ENCODE measurements around the gene SSX2B.
"Not testable (repeated sequence)": the region's sequence is repeated elsewhere in the genome, so short reads cannot be mapped to it uniquely, and the experiment has no call there.

Gene SSX2B

GRCh38 chrX:52750952-52751351 is at the start of gene SSX2B:
Gene SSX2B (plus strand): TSS chrX:52751252. CDS start chrX:52752681, 1,429 bp downstream.
- H3K27me3 Mint-ChIP-seq, H3K4me3 Mint-ChIP-seq, H3K27ac Mint-ChIP-seq: not testable (repeated sequence)

GRCh38 chrX:52707078-52707477 is 44.0 kb upstream of the SSX2B start, which contains the start of gene SSX2:
Gene SSX2 (minus strand): TSS chrX:52707178. CDS start chrX:52705749, 1,429 bp downstream.
- intact Hi-C loops (cut with micrococcal nuclease); H3K36me3 Mint-ChIP-seq (ENCODE audit: low read depth); H3K27me3 Mint-ChIP-seq; H3K4me3 Mint-ChIP-seq; H3K27ac Mint-ChIP-seq; H3K9me3 Mint-ChIP-seq; H3K4me1 Mint-ChIP-seq (ENCODE audit: low read depth): not testable (repeated sequence)

More at GRCh38 chrX:52750952-52751351, at the start of gene SSX2B:
- intact Hi-C loops (cut with micrococcal nuclease); H3K36me3 Mint-ChIP-seq (ENCODE audit: low read depth); H3K4me1 Mint-ChIP-seq (ENCODE audit: low read depth); H3K9me3 Mint-ChIP-seq: not testable (repeated sequence)

GRCh38 chrX:52765983-52766382 is 14.9 kb downstream of the SSX2B start:
- H3K36me3 Mint-ChIP-seq (ENCODE audit: low read depth); H3K4me1 Mint-ChIP-seq (ENCODE audit: low read depth); H3K4me3 Mint-ChIP-seq; H3K27ac Mint-ChIP-seq; H3K27me3 Mint-ChIP-seq; intact Hi-C loops (cut with micrococcal nuclease); H3K9me3 Mint-ChIP-seq: not testable (repeated sequence)

- intact Hi-C loops (cut with micrococcal nuclease); H3K4me1 Mint-ChIP-seq (ENCODE audit: low read depth); H3K27ac Mint-ChIP-seq; H3K4me3 Mint-ChIP-seq; H3K9me3 Mint-ChIP-seq; H3K27me3 Mint-ChIP-seq; H3K36me3 Mint-ChIP-seq (ENCODE audit: low read depth): not testable (repeated sequence)
These were observed 22.5 kb downstream of the SSX2B start for GRCh38 chrX:52773504-52773903.

- H3K27ac Mint-ChIP-seq; H3K4me1 Mint-ChIP-seq (ENCODE audit: low read depth); H3K4me3 Mint-ChIP-seq; intact Hi-C loops (cut with micrococcal nuclease); H3K36me3 Mint-ChIP-seq (ENCODE audit: low read depth); H3K27me3 Mint-ChIP-seq; H3K9me3 Mint-ChIP-seq: not testable (repeated sequence)
These were observed 46.3 kb downstream of the SSX2B start, which contains the start of gene SPANXN5 for GRCh38 chrX:52797327-52797726. Gene SPANXN5 (minus strand): TSS chrX:52797427. CDS start chrX:52797348, 79 bp downstream.

- H3K9me3 Mint-ChIP-seq; H3K36me3 Mint-ChIP-seq (ENCODE audit: low read depth); H3K4me1 Mint-ChIP-seq (ENCODE audit: low read depth); H3K4me3 Mint-ChIP-seq; intact Hi-C loops (cut with micrococcal nuclease); H3K27me3 Mint-ChIP-seq; H3K27ac Mint-ChIP-seq: not testable (repeated sequence)
These were observed 53.8 kb downstream of the SSX2B start for GRCh38 chrX:52804876-52805275.
